Activated CD4-positive, alpha-beta T cell treated with anti-CD3 and anti-CD28 coated beads, Interleukin-2, amount 50 U/mL, for 48 hours (primary cell): ENCODE results near the gene GP1BB.
A peak's percentile ranks its signal among the peaks of the same experiment; 100 is the strongest.

Experiments used
- DNase-seq, 2 experiments: peaks; one replicate each; pipeline ENCODE4 v3.0.0-alpha.2; 2020

GP1BB gene

GRCh38 chr22:19727310-19728150 lies 4.2 kb downstream of the GP1BB start:
- DNase-seq: no peak

GRCh38 chr22:19728271-19728670 lies 4.9 kb downstream of the GP1BB start:
- no peak for DNase-seq

- no peak for DNase-seq
Observed at GRCh38 chr22:19728836-19729235, 5.5 kb downstream of the GP1BB start.

GRCh38 chr22:19729507-19729906 lies 6.2 kb downstream of the GP1BB start:
- DNase-seq: no peak

- peak in 1 of 2 experiments; percentile 18 for DNase-seq
Observed at GRCh38 chr22:19730198-19730597, 6.9 kb downstream of the GP1BB start.

- peak; percentile 89 for DNase-seq
Observed at GRCh38 chr22:19730655-19731360, 7.5 kb downstream of the GP1BB start.

GRCh38 chr22:19731361-19732135 lies 8.2 kb downstream of the GP1BB start:
- no peak for DNase-seq

GRCh38 chr22:19732403-19733113 lies 9.2 kb downstream of the GP1BB start:
- DNase-seq: no peak

GRCh38 chr22:19733755-19734154 lies 10.4 kb downstream of the GP1BB start:
- no peak for DNase-seq

GRCh38 chr22:19734163-19734562 lies 10.8 kb downstream of the GP1BB start:
- DNase-seq: no peak

- DNase-seq: no peak
Observed at GRCh38 chr22:19734837-19735382, 11.6 kb downstream of the GP1BB start.

- DNase-seq: no peak
Observed at GRCh38 chr22:19735665-19736510, 12.5 kb downstream of the GP1BB start.

- DNase-seq: no peak
Observed at GRCh38 chr22:19737846-19738663, 14.7 kb downstream of the GP1BB start.

GRCh38 chr22:19738664-19739447 lies 15.5 kb downstream of the GP1BB start:
- DNase-seq: no peak

GRCh38 chr22:19739448-19739895 lies 16.1 kb downstream of the GP1BB start:
- no peak for DNase-seq

GRCh38 chr22:19739911-19740449 lies 16.6 kb downstream of the GP1BB start:
- no peak for DNase-seq

- DNase-seq: no peak
Observed at GRCh38 chr22:19740586-19740985, 17.2 kb downstream of the GP1BB start.

GRCh38 chr22:19741053-19741452 lies 17.7 kb downstream of the GP1BB start:
- DNase-seq: no peak
